Posterior cingulate gyrus (tissue), 11 donors: ENCODE results near the gene LTB4R2.

ENCODE experiments used
- DNase-seq, 10 donors: peaks; one replicate each; pipeline versions ENCODE4 v3.0.0 to v3.0.0-alpha.2; 2020 to 2021; ENCODE audit warnings: mixed read lengths in 3 of 10
- intact Hi-C: fragments of 100-400 bp; cut with DNase I; formaldehyde crosslinking; loops from one replicate; pipeline ENCODE4 v1.15.1; 2023

LTB4R2 gene

DNA sequence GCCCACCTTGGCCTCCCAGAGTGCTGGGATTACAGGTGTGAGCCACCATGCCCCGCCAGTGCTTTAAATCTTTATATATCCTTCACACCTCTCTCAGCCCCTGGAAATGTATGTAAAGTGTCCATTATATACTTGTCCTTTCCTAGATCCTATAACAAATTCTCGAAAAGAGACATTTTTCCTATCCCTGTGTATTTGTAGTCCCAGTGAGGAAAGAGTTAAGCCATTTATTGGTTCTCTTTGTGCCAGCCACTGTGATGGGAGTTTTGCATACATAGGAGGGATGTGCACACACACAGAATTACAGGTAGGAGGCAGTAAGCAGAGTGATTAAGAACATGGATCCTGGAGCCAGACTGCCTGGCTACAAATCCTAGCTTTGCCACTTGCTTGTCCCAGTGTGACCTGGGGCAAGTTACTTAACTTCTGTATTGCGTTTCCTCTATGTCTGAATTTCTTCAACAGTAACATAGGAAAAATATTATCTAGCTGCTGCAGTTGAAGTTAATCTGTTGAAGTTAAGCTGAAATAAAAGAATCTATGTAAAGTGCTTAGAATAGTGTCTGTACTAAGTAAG is 36.4 kb upstream of the LTB4R2 start:
- peak in 2 of 10 donors; percentile 7 to 35 for DNase-seq
- intact Hi-C loops = no loop called here

DNA sequence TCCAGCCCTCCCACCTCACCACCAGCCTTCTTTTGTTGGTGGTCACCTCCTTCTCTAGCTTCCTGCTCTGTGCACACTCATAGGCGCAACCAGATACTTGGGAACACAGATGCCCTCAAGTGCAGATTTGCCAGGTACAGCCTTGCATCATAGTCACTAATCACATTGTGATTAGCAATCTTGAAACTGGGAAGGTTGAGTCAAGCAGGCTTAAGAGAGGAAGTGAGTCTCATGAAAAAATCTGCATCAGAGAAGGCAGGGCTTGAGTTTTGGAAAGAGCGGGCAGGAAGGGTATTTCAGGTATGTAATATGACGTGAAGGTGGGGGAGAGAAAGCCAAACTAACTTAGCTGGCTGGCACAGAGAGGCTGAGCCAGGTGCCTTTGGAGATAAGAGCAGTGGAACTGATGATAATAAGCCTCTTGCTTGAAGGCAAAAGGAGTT is 35.8 kb upstream of the LTB4R2 start:
- DNase-seq = peak in 3 of 10 donors; percentile 7 to 42 (median 35)

GRCh38 chr14:24277071-24277470 is 32.9 kb upstream of the LTB4R2 start:
- peak in 3 of 10 donors; percentile 3 to 45 (median 21) for DNase-seq
- intact Hi-C loops = no loop called here

More for the DNA sequence above, 35.8 kb upstream of the LTB4R2 start:
- intact Hi-C loops = no loop called here

- DNase-seq = peak in 3 of 10 donors; percentile 45 to 81 (median 52)
- intact Hi-C loops = no loop called here
Measured at GRCh38 chr14:24277606-24278321, 32.2 kb upstream of the LTB4R2 start.

GRCh38 chr14:24278424-24278823 is 31.5 kb upstream of the LTB4R2 start:
- intact Hi-C loops = no loop called here
- no peak for DNase-seq

DNA sequence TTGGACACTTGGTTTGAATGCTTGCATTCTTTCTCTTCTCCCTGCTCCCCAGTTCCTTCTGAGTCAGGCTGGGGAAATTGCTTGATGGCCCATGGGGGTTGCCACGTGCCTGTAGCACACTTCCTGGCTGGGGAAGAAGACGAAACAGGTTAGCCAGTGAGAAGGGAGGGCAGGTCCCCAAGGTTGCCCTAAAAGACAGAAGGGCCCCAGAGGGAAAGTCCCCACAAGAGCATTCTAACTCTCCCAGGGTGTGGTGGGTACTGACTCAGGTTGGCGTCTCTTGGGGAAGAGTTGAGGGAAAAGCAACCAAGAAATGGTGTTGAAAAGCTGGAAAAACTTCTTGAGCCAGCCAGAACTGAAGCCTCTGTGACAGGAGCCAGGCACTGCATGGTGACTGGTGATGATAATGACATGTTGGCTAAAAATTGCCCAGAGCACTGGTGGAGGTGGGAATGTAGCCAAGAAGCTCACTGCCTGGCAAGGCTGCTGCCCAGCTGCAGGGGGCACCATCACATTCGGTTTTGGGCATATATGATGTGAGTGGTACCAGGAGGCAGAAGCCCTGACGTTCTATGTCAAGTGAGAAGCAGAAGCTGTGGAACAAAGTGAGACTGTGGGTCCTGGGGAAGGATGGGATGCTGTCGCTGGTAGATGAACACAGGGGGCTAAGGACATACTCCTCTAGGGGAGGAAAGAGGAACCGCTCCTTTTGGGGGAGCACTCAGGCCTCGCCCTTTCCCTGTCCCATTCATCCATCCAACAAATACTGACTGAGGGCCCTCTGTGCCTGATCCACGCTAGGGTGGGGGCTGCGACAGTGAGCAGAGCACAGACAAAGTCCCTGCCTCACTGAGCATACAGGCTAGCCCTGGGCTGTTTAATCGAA is 30.4 kb upstream of the LTB4R2 start:
- intact Hi-C loops = no loop called here
- DNase-seq = peak in 7 of 10 donors; percentile 32 to 92 (median 50)

GRCh38 chr14:24280797-24281460 is 29.0 kb upstream of the LTB4R2 start:
- intact Hi-C loops = no loop called here
- peak in 3 of 10 donors; percentile 32 to 68 (median 42) for DNase-seq

GRCh38 chr14:24281636-24282035 is 28.3 kb upstream of the LTB4R2 start:
- intact Hi-C loops = no loop called here
- peak in 2 of 10 donors; percentile 25 to 41 for DNase-seq

DNA sequence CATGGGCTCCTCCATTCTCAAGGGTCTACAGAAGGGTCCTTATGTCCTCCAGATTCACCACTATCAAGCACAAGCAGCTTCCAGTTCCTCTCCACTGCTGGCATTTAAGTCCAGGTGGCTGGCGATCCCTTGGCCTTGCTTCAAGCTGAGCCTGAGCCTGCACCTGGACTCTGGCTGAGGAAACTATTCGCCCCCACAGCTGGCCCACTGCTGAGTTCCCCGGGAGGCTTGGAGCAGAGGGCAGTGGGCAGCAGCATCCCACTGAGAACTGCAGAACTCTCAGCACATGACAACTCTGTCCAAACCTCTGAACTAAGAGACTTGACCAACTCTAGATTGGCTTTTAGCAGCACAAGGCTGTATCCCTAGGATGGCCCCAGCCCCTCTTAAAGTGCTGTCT is 27.2 kb upstream of the LTB4R2 start:
- DNase-seq = peak in 2 of 10 donors; percentile 52 to 63
- intact Hi-C loops = no loop called here

DNA sequence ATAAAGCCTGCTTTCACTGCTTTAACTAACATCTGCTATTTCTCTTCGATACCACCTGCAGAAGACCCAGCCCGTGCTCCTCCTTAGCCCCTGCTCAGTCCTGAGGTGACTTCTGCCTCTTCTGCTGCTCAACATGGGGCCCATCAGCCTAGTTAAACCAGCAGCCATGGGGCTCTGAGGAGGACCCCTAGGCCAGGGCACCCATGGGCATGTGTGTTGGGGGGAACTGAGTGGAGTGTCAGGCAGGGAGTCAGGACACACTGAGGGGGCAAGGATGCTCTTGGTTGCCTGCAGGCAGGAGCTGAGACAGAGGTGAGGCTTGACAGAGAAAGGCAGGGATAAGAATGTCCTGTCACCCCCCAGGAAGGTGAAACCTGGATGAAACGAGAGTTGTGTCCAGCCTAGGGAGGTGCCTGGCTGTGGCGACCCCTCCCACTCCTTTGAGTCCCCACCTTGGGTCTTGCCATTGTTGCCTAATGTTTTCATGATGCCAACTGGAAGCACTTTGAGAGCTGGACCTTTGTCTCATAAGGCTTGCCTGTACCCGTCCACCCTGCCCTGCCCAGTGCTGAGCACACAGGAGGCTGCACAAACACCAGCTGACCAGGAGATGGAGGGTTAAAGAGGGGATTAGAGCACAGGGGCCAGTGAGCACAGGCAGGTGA is 26.0 kb upstream of the LTB4R2 start:
- peak in 2 of 10 donors; percentile 35 to 49 for DNase-seq
- intact Hi-C loops = no loop called here

DNA sequence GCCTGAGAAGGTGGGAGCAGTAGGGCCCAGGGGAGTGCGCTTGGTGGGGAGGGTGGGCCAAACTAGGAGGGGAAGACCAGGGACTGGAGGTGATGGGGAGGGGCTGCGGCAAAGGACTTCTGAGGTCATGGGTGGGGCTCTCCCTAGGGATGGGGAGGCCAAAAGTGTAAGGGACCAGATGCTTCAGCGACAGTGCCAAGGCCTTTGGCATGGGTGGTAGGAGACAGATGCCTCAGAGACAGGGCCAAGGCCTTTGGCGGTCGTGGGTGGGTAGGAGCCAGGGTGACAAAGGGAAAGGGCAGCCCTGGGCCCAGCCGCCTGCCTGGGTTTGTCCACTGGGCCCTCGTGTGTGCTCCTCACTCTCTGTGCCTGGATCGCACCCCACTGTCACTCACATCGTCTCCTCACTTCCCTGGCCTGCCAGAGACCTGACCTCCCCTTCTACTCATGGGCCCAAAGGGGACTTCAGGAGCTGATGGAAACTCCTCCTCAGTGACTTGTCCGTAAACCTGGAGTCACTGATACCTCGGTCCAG is 25.4 kb upstream of the LTB4R2 start:
- intact Hi-C loops = no loop called here
- peak in 2 of 10 donors; percentile 67 to 71 for DNase-seq

DNA sequence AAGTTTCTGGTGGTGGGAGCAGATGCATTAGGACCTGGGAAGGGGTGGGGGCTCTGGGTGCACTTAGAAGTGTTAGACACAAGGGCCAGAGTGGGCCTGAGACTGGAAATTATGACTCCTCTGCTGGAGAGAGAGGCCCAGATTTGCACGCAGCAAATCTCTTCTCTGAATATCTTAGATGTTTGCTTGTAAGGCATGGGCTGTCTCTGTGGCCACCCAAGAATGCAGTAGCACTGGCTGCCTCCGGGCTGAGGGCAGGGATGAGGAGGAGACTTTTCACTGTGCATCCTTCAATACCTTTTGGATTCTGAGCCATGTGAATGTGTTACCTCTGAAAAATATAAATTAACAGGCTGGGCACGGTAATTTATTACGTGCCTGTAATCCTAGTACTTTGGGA is 24.6 kb upstream of the LTB4R2 start:
- intact Hi-C loops = no loop called here

GRCh38 chr14:24286996-24287395 is 22.9 kb upstream of the LTB4R2 start:
- intact Hi-C loops = no loop called here
- DNase-seq = peak in 2 of 10 donors; percentile 44 to 69

More for the DNA sequence above, 24.6 kb upstream of the LTB4R2 start:
- DNase-seq = peak in 1 of 10 donors; percentile 9

DNA sequence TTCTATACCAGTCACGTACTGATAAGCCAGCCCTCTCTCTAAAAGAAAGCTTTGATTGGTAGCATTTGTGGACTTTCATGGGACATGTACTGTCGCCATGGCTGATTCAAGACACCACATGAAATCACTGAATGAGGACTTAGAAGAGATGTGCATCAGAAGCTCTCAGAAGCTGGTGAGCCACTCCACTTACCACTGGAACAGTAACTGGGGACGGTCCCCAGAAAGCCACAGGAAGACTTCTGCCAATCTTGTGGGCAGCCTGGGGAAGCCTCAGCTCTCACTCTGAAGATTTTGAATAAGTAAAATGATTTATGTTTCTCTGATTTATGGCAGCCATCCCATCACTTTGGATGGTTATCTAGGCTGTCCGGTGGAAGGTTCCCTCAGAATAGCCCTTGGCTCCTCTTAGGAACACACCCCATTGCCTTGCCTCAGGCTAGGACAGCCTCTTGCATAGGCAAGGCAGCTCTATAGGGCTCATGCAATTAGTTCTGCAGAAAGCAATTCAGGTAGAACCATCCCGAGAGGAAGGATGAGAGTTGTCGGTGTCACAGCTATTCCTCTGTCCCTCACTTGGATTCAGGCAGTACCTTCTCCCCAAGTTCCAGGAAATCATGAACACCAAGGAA is 20.2 kb upstream of the LTB4R2 start:
- DNase-seq = peak in 1 of 10 donors; percentile 30
- intact Hi-C loops = no loop called here

DNA sequence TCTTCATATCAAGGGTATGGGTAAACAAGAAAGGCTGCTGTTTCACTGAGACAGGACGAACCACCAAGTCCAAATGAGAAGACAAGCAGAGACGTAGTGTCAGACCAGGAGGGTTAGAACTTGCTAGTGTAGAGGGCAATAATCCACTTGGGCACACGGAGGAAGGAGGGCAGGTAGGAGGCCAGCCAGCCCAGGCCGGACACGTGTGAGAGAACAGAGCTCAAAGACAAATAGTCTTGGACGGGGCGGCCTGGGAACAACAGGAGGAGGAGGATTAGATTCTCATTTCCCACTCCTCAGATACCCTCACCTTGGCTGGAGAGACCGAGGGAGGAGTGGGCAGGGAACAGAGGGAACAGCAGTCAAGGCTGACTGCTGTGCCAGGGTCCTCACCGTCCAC is 19.2 kb upstream of the LTB4R2 start:
- intact Hi-C loops = no loop called here
- DNase-seq = peak in 1 of 10 donors; percentile 38

DNA sequence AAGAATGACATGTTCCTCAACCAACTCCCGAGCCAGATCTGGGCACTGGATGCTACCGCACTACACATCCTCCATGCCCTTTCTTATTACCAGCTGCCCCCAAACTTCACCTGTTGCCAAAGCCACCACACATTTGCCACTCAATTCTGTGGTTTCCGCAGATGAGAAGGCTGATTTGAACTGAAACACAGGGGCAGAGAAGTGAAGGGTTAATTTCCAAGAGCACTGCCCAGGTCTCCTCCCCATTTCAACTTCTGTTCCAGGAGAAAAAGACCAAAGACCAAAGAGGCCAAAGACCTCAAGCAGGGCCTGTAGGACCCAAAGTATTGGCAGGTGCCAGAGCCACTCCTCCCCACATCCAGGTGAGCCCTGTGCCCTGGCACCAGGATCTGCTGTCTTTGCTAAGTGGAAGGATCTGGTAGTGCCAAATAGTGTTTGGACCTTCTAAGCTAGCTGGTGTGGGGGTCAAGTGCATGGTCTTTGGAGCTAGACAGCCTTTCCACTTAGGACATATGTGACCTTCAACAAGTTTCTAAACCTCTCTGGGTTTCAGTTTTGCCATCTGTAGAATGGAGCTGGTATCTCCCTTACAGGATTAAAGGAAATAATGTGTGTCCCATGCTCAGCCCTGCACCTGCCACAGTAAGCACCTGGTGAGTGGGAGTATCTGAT is 18.4 kb upstream of the LTB4R2 start:
- no peak for DNase-seq
- intact Hi-C loops = no loop called here

GRCh38 chr14:24292118-24292807 is 17.7 kb upstream of the LTB4R2 start:
- intact Hi-C loops = no loop called here
- DNase-seq = peak in 1 of 10 donors; percentile 49

DNA sequence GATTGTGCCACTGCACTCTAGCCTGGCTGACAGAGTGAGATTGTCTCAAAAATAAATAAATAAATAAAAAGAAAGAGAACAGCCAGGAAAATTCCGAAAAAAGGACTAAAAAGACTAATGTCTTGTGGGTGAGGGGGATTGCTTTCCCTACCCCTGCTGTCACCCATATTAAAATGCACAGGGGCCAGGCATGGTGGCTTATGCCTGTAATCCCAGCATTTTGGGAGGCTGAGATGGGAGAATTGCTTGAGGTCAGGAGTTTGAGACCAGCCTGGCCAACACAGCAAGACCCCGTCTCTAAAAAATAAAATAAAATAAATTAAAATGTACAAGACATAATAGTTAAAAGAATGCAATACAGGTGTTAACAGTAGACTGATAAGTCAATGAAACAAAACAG is 16.4 kb upstream of the LTB4R2 start:
- DNase-seq = no peak
- intact Hi-C loops = no loop called here
